Measurements from ENCODE around the gene CRELD1.

Gene CRELD1

DNA sequence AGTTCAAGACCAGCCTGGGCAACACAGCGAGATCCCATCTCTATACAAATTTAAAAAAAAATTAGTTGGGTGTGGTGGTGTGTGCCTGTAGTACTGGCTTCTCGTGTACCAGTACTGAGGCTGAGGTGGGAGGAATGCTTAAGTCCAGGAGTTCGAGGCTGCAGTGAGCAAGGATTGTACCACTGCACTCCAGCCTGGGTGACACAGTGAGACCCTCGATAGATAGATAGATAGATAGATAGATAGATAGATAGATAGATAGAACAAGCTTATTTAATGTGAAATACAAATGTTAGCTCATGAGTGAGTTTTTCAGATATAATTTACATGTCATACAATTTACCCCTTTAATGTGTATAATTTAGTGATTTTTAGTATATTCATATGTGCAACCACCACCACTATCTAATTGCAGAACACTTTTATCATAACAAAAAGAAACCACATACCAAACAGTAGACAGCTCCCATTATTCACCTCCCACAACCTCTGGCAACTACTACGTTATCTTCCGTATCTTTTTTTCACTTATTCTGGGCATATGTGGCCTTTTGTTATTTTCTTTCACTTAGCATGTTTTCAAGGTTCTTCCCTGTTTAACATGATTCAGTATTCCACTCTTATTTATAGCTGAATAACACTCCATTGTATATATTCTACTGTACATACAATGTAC, 31.7 kb downstream of the CRELD1 start:
- DNase-seq = no peak

- DNase-seq = no peak
Measured at GRCh38 chr3:9966841-9967240, 33.2 kb downstream of the CRELD1 start.

DNA sequence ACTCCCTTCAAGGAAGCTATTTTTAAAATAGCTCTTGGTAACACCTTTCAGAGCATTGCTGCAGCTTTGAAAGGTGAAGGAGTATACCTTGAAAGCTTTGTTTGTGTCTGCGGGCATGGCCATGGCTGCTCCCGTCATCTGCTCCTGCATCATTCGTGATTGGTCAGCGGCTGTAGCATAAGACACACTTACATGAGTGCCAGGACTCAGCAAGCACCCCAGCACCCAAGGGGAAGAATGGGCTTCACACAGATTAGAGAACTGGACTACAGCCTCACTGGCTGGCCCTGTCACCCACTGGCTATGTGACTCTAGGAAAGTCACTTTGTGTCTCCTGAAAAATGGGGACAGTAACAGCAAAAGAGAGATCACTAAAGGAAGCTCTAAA, 36.0 kb downstream of the CRELD1 start:
- DNase-seq = no peak

DNA sequence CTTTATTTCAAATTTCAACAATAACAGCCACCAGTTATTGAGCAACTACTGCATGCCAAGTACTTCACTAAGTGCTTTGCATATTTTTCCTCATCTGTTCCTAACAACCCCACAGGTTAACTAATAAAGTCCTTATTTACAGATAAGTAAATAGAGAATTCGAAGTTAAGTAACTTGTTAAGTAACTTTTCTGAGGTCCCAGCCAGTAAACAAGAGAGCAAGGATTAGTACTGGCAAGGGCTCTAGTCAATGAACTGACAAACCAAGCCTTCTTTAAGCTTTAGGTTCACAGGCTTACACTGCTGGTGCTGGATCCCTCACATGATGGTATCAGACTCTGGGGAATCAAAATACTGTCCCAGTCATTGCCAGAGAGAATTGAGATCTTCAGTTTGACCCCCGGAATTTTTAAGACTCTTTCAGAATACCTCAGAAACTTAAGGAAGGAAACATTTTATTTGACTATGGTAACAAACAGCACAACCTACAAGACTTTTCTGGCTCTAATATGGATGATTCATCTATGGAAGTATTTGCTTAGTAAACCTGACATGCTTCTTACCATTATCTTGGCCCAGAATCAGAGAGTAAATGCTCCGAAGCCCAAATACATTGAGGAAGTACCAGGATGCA, 36.5 kb downstream of the CRELD1 start:
- no peak for DNase-seq

- no peak for DNase-seq
Measured at GRCh38 chr3:9976721-9977709, 43.4 kb downstream of the CRELD1 start.

DNA sequence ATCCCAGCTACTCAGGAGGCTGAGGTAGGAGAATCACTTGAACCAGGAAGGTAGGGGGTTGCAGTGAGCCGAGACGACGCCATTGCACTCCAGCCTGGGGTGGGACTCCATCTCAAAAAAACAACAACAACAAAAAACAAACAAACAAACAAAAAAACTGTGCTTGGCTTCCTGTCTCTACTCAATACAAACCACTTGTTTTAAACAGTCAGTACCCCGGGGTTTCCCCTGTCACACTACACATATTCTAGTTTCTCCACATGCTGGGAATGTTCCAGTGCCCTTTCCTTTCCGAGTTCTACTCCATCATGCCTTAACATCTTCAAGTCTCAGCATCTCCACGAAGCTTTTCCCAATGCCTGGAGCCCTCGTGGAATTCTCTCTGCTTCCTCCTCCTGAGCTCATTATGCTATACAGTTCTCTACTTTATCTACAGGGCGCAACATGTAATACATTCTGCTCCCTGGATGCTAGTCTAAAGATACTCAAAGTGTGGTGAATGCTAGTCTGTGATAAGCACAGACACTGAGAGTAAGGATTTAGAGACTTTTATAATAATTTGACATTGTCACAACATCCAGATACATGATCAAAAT, 45.2 kb downstream of the CRELD1 start:
- no peak for DNase-seq

DNA sequence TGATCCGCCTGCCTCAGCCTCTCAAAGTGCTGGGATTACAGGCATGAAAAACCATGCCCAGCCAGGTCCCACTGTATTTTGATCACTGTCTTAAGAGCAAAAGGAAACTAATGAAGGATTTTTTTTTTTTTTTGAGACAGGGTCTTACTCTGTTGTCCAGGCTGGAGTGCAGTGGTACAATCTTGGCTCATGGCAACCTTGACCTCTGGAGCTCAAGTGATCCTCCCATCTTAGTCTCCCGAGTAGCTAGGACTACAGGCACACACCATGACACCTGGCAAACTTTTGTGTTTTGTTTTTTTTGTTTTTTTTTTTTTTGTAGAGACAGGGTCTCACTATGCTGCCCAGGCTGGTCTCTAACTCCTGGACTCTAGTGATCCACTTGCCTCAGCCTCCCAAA, 46.6 kb downstream of the CRELD1 start:
- no peak for DNase-seq

- no peak for DNase-seq
Measured at GRCh38 chr3:9986230-9986725, 52.6 kb downstream of the CRELD1 start.

DNA sequence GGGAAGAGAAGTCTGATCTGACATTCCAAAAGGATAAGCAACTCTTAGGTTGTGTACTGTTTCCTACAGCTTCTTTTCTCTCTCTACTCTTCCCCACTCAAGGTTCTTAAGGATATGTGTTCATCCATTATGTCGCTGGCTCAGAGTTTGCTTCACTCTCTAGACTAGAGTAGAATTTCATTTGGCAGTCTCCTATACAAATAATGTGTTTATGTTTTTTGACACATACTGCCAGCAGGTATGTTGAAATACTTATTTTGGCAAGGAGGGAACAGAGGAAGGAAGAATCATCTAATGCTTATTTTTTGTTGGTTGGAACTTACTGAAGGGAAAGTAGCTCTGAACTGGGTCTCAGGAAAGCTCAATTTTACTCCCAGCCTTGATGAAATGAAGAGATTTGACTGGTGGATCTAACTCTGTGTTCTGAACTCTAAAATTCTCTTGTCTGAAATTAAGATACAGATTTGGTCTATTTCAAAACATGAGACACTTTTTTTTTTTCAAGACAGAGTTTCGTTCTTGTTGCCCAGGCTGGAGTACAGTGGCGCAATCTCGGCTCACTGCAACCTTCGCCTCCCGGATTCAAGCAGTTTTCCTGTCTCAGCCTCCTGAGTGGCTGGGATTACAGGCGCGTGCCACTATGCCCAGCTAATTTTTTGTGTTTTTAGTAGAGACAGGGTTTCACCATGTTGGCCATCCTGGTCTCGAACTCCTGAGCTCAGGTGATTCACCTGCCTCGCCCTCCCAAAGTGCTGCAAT, 60.6 kb downstream of the CRELD1 start:
- DNase-seq = no peak

All from cerebellar nuclear complex (tissue), 1 donor.